WTC11 (cell line): ENCODE results near the gene TRIM65. TPM values are rescaled to one million over a fixed set of nuclear protein-coding genes. Genes with fewer than 3 reads are reported as not detected.

Experiments used
- ATAC-seq: fragments of 200-7000 bp; cut with Tn5 transposase; 2 replicates; pipeline ENCODE4 v1.10.0; 2021; ENCODE audit warnings: mild to moderate bottlenecking, moderate library complexity
- CTCF ChIA-PET: fragments of 300-600 bp; sonication (Branson Sonifier 250); formaldehyde crosslinking; loops from one replicate; lab custom pipeline; 2021; ENCODE audit warnings: antibody characterized with exemption; lab: Charles Lee
- POLR2A ChIA-PET: fragments of 350-600 bp; sonication (Branson Sonifier 250); formaldehyde crosslinking; loops from one replicate; lab custom pipeline; 2021; ENCODE audit warnings: antibody characterized with exemption; lab: Charles Lee
- DNase-seq: peaks from one replicate; pipeline ENCODE4 v3.0.0; 2021; ENCODE audit warnings: low spot score
- H3K27ac Mint-ChIP-seq: 2 replicates; pipeline ENCODE4 v1.8.0; 2021; ENCODE audit warnings: mixed read lengths
- H3K27me3 Mint-ChIP-seq: 2 replicates; pipeline ENCODE4 v1.8.0; 2021; ENCODE audit warnings: low read depth, mild to moderate bottlenecking, moderate library complexity, mixed read lengths
- H3K36me3 Mint-ChIP-seq: 2 replicates; pipeline ENCODE4 v1.8.0; 2021; ENCODE audit warnings: mixed read lengths
- H3K4me1 Mint-ChIP-seq: 2 replicates; pipeline ENCODE4 v1.8.0; 2022; ENCODE audit warnings: mixed read lengths
- H3K4me3 Mint-ChIP-seq: 2 replicates; pipeline ENCODE4 v1.8.0; 2021; ENCODE audit warnings: mild to moderate bottlenecking, moderate library complexity, mixed read lengths
- H3K9me3 Mint-ChIP-seq: 2 replicates; pipeline ENCODE4 v1.8.0; 2021; ENCODE audit warnings: mixed read lengths
- ESRRA ChIP-seq: sonication (generic); formaldehyde crosslinking; IDR thresholded peaks from 2 replicates; pipeline ENCODE4 v1.8.1; 2022; ENCODE audit warnings: mild to moderate bottlenecking, missing genetic modification reagents, borderline replicate concordance
- FOXK1 ChIP-seq: sonication (generic); formaldehyde crosslinking; IDR thresholded peaks from 2 replicates; pipeline ENCODE4 v1.8.0; 2022; ENCODE audit warnings: mild to moderate bottlenecking, moderate library complexity, missing genetic modification reagents
- FOXP1 ChIP-seq: sonication (generic); formaldehyde crosslinking; IDR thresholded peaks from 2 replicates; pipeline ENCODE4 v1.8.0; 2022; ENCODE audit warnings: missing genetic modification reagents, mild to moderate bottlenecking, moderate library complexity, borderline replicate concordance
- HMGA2 ChIP-seq: fragments of 250-450 bp; sonication (Bioruptor Pico); IDR thresholded peaks from 2 replicates; pipeline ENCODE4 v1.4.0; 2021; ENCODE audit warnings: mild to moderate bottlenecking, moderate library complexity
- JUN ChIP-seq: sonication (generic); formaldehyde crosslinking; IDR thresholded peaks from 2 replicates; pipeline ENCODE4 v1.8.0; 2023; ENCODE audit warnings: mild to moderate bottlenecking, missing genetic modification reagents
- KAT7 ChIP-seq: sonication (generic); formaldehyde crosslinking; IDR thresholded peaks from 2 replicates; pipeline ENCODE4 v1.8.1; 2023; ENCODE audit warnings: missing genetic modification reagents, mild to moderate bottlenecking, borderline replicate concordance
- MXD4 ChIP-seq: fragments of 250-450 bp; sonication (Bioruptor Pico); IDR thresholded peaks from 2 replicates; pipeline ENCODE4 v1.8.0; 2021; ENCODE audit warnings: mild to moderate bottlenecking, moderate library complexity, borderline replicate concordance
- NFE2L1 ChIP-seq: sonication (generic); formaldehyde crosslinking; IDR thresholded peaks from 2 replicates; pipeline ENCODE4 v1.8.1; 2023; ENCODE audit warnings: missing genetic modification reagents
- OVOL2 ChIP-seq: fragments of 250-450 bp; sonication (Bioruptor Pico); IDR thresholded peaks from 2 replicates; pipeline ENCODE4 v1.9.0; 2021; ENCODE audit warnings: mild to moderate bottlenecking, borderline replicate concordance
- PRRX2 ChIP-seq: fragments of 250-450 bp; sonication (Bioruptor Pico); IDR thresholded peaks from 2 replicates; pipeline ENCODE4 v1.8.0; 2021; ENCODE audit warnings: mild to moderate bottlenecking
- TCF7 ChIP-seq: sonication (generic); formaldehyde crosslinking; IDR thresholded peaks from 2 replicates; pipeline ENCODE4 v1.8.0; 2022; ENCODE audit warnings: mild to moderate bottlenecking, low read depth, missing genetic modification reagents, moderate library complexity
- TEAD1 ChIP-seq: sonication (generic); formaldehyde crosslinking; IDR thresholded peaks from 2 replicates; pipeline ENCODE4 v1.8.0; 2022; ENCODE audit warnings: mild to moderate bottlenecking, missing genetic modification reagents
- TEAD4 ChIP-seq: sonication (generic); formaldehyde crosslinking; IDR thresholded peaks from 2 replicates; pipeline ENCODE4 v1.8.0; 2022; ENCODE audit warnings: mild to moderate bottlenecking, missing genetic modification reagents
- TP53 ChIP-seq: sonication (generic); formaldehyde crosslinking; IDR thresholded peaks from 2 replicates; pipeline ENCODE4 v1.8.1; 2023; ENCODE audit warnings: mild to moderate bottlenecking, missing genetic modification reagents
- ZNF121 ChIP-seq: sonication (generic); formaldehyde crosslinking; IDR thresholded peaks from 2 replicates; pipeline ENCODE4 v1.8.0; 2023; ENCODE audit warnings: missing genetic modification reagents
- ZNF138 ChIP-seq: sonication (generic); formaldehyde crosslinking; conservative IDR thresholded peaks from 2 replicates; pipeline ENCODE4 v1.8.1; 2022; ENCODE audit warnings: mild to moderate bottlenecking, moderate library complexity, missing genetic modification reagents
- ZNF219 ChIP-seq: sonication (generic); formaldehyde crosslinking; IDR thresholded peaks from 2 replicates; pipeline ENCODE4 v1.8.0; 2023; ENCODE audit warnings: missing genetic modification reagents, mild to moderate bottlenecking, borderline replicate concordance
- ZNF512 ChIP-seq: sonication (generic); formaldehyde crosslinking; IDR thresholded peaks from 2 replicates; pipeline ENCODE4 v1.8.1; 2022; ENCODE audit warnings: missing genetic modification reagents, borderline replicate concordance
- total RNA-seq: library from RNA; stranded (reverse); gene quantifications from 3 replicates; pipeline ENCODE4 v1.2.3, GENCODE V29; 2021
- TF ChIP-seq, protein P1 (sequence below): sonication (generic); formaldehyde crosslinking; IDR thresholded peaks from 2 replicates; pipeline ENCODE4 v1.8.1; 2023; ENCODE audit warnings: mild to moderate bottlenecking, missing genetic modification reagents
- TF ChIP-seq, protein P2 (sequence below): sonication (generic); formaldehyde crosslinking; IDR thresholded peaks from 2 replicates; pipeline ENCODE4 v1.8.0; 2022; ENCODE audit warnings: mild to moderate bottlenecking, missing genetic modification reagents
- TF ChIP-seq, protein P3 (sequence below): sonication (generic); formaldehyde crosslinking; IDR thresholded peaks from 2 replicates; pipeline ENCODE4 v1.8.1; 2023; ENCODE audit warnings: mild to moderate bottlenecking, missing genetic modification reagents
- TF ChIP-seq, protein P4 (sequence below): sonication (generic); formaldehyde crosslinking; IDR thresholded peaks from 2 replicates; pipeline ENCODE4 v1.8.1; 2023; ENCODE audit warnings: mild to moderate bottlenecking, missing genetic modification reagents, moderate library complexity

Gene TRIM65
- total RNA-seq, 1 experiment from 2014 or later = 56.4 TPM

DNA sequence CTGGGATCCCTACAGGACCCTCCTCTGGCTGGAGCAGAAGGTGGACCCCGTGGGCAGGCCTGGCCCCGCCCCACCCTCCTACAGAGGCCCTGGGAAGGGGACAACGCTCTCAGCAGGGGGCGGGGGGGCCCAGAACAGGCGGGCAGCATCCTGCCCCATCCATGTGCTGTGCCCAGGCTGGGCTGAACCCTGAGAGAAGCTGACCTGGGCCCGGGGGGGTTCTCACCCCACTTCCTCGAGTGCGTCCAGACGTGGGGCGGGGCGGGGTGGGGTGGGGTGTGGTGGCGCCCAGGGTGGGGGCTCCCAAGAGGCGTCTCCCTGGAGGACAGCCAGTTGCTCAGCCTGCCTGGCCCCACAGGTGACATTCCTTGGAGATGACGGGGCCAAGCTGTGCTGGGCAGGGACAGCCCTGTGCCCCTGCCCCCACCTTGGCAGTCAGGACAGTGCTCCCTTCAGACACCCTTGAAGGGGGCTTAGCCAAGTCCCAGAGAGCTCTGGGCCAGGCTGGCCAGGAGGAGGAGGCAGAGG lies 52.2 kb downstream of the TRIM65 start:
- Mint-ChIP-seq H3K9me3 (no peaks in the 10 kb centered on the region), H3K4me1 (peaks cover 21% of the 10 kb centered on the region), H3K27me3 (no peaks in the 10 kb centered on the region), H3K4me3 (no peak overlapping the region), H3K36me3 (peaks cover 24% of the 10 kb centered on the region), H3K27ac (no peak overlapping the region)
- ATAC-seq (no peak; the same call in 1 of the 2 replicates), DNase-seq (no peak)
- CTCF ChIA-PET = interaction anchor here (0.6 to 8.8 kb wide), 20 partner anchors 10 to 435 kb away, joined by 4 to 180 read pairs (median 6); partner anchors contain the start of genes GALK1, SMIM5, TRIM47 and WBP2
- POLR2A ChIA-PET = interaction anchor here (0.6 to 1.2 kb wide), 2 partner anchors 17 to 18 kb away, joined by 3 to 4 read pairs; no protein-coding TSS in a partner anchor
- TF ChIP-seq JUN (CRISPR knock-in tag) (no peak), ZNF121 (CRISPR knock-in tag) (0 out of 2 replicates have a peak, but pooled peaks have one; percentile 6)

GRCh38 chr17:75843577-75844529 lies 52.9 kb downstream of the TRIM65 start, which contains the start of gene UNC13D:
Gene UNC13D, minus strand, starts transcription at chr17:75844404. Its CDS starts 67 bp downstream, at chr17:75844337.
- peaks cover 22% of the 10 kb centered on the region for H3K36me3 Mint-ChIP-seq
- POLR2A ChIA-PET = interaction anchor here (1.1 to 1.2 kb wide), 2 partner anchors 16 to 60 kb away, joined by 3 to 4 read pairs; no protein-coding TSS in a partner anchor
- ATAC-seq (no peak), DNase-seq (no peak)
- no peaks in the 10 kb centered on the region for H3K27me3 Mint-ChIP-seq
- TF ChIP-seq KAT7 (CRISPR knock-in tag) (no peak), OVOL2 (CRISPR knock-in tag) (no peak), TEAD1 (no peak), TP53 (no peak), TCF7 (CRISPR knock-in tag) (no peak), ESRRA (CRISPR knock-in tag) (no peak), ZNF219 (CRISPR knock-in tag) (no peak)
- TF ChIP-seq, protein P1, sequence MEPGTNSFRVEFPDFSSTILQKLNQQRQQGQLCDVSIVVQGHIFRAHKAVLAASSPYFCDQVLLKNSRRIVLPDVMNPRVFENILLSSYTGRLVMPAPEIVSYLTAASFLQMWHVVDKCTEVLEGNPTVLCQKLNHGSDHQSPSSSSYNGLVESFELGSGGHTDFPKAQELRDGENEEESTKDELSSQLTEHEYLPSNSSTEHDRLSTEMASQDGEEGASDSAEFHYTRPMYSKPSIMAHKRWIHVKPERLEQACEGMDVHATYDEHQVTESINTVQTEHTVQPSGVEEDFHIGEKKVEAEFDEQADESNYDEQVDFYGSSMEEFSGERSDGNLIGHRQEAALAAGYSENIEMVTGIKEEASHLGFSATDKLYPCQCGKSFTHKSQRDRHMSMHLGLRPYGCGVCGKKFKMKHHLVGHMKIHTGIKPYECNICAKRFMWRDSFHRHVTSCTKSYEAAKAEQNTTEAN = no peak
- TF ChIP-seq, protein P2, sequence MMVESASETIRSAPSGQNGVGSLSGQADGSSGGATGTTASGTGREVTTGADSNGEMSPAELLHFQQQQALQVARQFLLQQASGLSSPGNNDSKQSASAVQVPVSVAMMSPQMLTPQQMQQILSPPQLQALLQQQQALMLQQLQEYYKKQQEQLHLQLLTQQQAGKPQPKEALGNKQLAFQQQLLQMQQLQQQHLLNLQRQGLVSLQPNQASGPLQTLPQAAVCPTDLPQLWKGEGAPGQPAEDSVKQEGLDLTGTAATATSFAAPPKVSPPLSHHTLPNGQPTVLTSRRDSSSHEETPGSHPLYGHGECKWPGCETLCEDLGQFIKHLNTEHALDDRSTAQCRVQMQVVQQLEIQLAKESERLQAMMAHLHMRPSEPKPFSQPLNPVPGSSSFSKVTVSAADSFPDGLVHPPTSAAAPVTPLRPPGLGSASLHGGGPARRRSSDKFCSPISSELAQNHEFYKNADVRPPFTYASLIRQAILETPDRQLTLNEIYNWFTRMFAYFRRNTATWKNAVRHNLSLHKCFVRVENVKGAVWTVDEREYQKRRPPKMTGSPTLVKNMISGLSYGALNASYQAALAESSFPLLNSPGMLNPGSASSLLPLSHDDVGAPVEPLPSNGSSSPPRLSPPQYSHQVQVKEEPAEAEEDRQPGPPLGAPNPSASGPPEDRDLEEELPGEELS (CRISPR knock-in tag) = no peak
- CTCF ChIA-PET = interaction anchor here (0.6 to 8.8 kb wide), 9 partner anchors 9 to 436 kb away, joined by 4 to 180 read pairs (median 13); partner anchors contain the start of genes GALK1 and WBP2
- H3K4me3 Mint-ChIP-seq = no peak within 1 kb of the TSS
- H3K27ac Mint-ChIP-seq = peak within 1 kb of the TSS; percentile 90; the same call in 1 of the 2 replicates
- H3K9me3 Mint-ChIP-seq = no peaks in the 10 kb centered on the region
- peaks cover 21% of the 10 kb centered on the region for H3K4me1 Mint-ChIP-seq

DNA sequence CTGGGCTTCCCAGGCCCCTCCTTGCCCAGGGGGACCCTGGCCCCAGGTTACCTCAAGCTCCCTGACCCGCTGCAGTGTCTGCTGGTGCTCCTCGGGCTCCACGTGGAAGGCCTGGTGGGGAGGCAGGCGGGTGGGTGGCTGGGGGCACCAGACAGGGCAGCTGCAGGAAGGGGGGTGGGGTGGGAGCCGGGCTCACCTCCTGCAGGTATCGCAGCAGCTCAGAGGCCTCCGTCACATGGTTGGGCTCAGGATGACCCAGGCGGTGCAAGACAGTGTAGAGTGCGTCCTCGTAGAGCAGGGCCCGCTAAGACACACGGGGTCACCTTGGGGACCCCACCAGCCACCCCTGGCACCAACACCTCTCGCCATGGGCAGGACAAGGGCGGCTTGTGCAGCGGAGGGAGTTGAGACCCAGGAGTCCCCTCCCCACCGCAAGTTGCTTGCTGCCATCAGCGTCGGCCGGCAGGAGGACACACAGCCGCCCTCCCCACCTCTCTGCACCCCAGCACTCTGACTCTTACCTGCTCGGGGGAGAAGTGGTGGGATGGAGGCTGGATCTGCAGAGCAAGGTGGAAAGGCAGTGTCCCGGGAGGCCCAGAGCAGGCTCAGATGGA lies 53.7 kb downstream of the TRIM65 start:
- Mint-ChIP-seq H3K36me3 (peaks cover 18% of the 10 kb centered on the region; the same call in 1 of the 2 replicates), H3K27ac (no peak overlapping the region), H3K27me3 (no peaks in the 10 kb centered on the region), H3K4me3 (no peak overlapping the region), H3K4me1 (peaks cover 14% of the 10 kb centered on the region), H3K9me3 (no peaks in the 10 kb centered on the region)
- no peak for ATAC-seq
- CTCF ChIA-PET = interaction anchor here (0.6 to 8.8 kb wide), 3 partner anchors 14 to 154 kb away, joined by 3 to 180 read pairs (median 3); no protein-coding TSS in a partner anchor
- POLR2A ChIA-PET = interaction anchor here (0.5 to 1.1 kb wide), 2 partner anchors 59 to 262 kb away, joined by 3 read pairs; no protein-coding TSS in a partner anchor
- DNase-seq = no peak
- TF ChIP-seq FOXP1 (CRISPR knock-in tag) (no peak), FOXK1 (no peak), ZNF138 (CRISPR knock-in tag) (no peak), OVOL2 (CRISPR knock-in tag) (no peak), MXD4 (CRISPR knock-in tag) (no peak), NFE2L1 (CRISPR knock-in tag) (no peak), ZNF512 (CRISPR knock-in tag) (no peak), HMGA2 (CRISPR knock-in tag) (no peak), PRRX2 (CRISPR knock-in tag) (no peak), TEAD4 (CRISPR knock-in tag) (no peak)
- TF ChIP-seq, protein P3, sequence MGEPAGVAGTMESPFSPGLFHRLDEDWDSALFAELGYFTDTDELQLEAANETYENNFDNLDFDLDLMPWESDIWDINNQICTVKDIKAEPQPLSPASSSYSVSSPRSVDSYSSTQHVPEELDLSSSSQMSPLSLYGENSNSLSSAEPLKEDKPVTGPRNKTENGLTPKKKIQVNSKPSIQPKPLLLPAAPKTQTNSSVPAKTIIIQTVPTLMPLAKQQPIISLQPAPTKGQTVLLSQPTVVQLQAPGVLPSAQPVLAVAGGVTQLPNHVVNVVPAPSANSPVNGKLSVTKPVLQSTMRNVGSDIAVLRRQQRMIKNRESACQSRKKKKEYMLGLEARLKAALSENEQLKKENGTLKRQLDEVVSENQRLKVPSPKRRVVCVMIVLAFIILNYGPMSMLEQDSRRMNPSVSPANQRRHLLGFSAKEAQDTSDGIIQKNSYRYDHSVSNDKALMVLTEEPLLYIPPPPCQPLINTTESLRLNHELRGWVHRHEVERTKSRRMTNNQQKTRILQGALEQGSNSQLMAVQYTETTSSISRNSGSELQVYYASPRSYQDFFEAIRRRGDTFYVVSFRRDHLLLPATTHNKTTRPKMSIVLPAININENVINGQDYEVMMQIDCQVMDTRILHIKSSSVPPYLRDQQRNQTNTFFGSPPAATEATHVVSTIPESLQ (CRISPR knock-in tag) = no peak
- TF ChIP-seq, protein P4, sequence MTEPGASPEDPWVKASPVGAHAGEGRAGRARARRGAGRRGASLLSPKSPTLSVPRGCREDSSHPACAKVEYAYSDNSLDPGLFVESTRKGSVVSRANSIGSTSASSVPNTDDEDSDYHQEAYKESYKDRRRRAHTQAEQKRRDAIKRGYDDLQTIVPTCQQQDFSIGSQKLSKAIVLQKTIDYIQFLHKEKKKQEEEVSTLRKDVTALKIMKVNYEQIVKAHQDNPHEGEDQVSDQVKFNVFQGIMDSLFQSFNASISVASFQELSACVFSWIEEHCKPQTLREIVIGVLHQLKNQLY (CRISPR knock-in tag) = no peak
